ENCODE measurements around the gene CDH24. TPM values are rescaled to one million over a fixed set of nuclear protein-coding genes. Genes with fewer than 3 reads are reported as not detected.

The CDH24 gene
- total and polyA plus RNA-seq, 2 of the 8 experiments (the other 6 are each of a cell fraction or from before 2014, with no cell fraction given) = 18.1 to 27.6 TPM

GRCh38 chr14:23006544-23007419, 50.5 kb downstream of the CDH24 start (continued):
- TF ChIP-seq KDM1A (IDR thresholded peaks at IDR 0.05; ENCODE audit: borderline replicate concordance, low read length) (peak; percentile 96; the same call in 1 of the 2 replicates), CTBP2 (IDR thresholded peaks at IDR 0.05; ENCODE audit: borderline replicate concordance, insufficient read depth, insufficient read length, low read length) (no peak), HDAC2 (IDR thresholded peaks at IDR 0.05; ENCODE audit: borderline replicate concordance in 1 of 2, low read depth in 2 of 2, low read length in 2 of 2) (peak in 1 of 2 experiments; percentile 85; a peak in 1 of 4 replicates)

All from H1 (cell line).